Testis (tissue), 2 donors: ENCODE data around the gene GPR89A.

Experiments
- POLR2A ChIP-seq: fragments of 450-650 bp; IDR thresholded peaks from one replicate; pipeline ENCODE4 v1.6.1; 2017; ENCODE audit warnings: antibody characterized with exemption, mild to moderate bottlenecking, moderate library complexity
- TF ChIP-seq, protein P1 (sequence below), 3 experiments: fragments of 450-650 bp in 2 of 3; fragments of 200-600 bp in 1 of 3; sonication (generic) in 1 of 3; IDR thresholded peaks; one replicate each; pipeline ENCODE4 v1.5.1; 2016 to 2019; ENCODE audit warnings: antibody characterized with exemption in 3 of 3, mild to moderate bottlenecking in 2 of 3, moderate library complexity in 1 of 3

- TF ChIP-seq, protein P1, sequence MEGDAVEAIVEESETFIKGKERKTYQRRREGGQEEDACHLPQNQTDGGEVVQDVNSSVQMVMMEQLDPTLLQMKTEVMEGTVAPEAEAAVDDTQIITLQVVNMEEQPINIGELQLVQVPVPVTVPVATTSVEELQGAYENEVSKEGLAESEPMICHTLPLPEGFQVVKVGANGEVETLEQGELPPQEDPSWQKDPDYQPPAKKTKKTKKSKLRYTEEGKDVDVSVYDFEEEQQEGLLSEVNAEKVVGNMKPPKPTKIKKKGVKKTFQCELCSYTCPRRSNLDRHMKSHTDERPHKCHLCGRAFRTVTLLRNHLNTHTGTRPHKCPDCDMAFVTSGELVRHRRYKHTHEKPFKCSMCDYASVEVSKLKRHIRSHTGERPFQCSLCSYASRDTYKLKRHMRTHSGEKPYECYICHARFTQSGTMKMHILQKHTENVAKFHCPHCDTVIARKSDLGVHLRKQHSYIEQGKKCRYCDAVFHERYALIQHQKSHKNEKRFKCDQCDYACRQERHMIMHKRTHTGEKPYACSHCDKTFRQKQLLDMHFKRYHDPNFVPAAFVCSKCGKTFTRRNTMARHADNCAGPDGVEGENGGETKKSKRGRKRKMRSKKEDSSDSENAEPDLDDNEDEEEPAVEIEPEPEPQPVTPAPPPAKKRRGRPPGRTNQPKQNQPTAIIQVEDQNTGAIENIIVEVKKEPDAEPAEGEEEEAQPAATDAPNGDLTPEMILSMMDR (IDR thresholded peaks at IDR 0.05) = no peak
- TF ChIP-seq POLR2A = no peak
Observed at GRCh38 chr1:145692785-145693443, 85.1 kb downstream of the GPR89A start.
